A549 (cell line): ENCODE data around the gene RIN3.

ENCODE experiments used
- CTCF ChIP-seq: fragments of >200 bp; sonication (Bioruptor Twin); formaldehyde crosslinking; IDR thresholded peaks from 3 replicates; pipeline ENCODE4 v1.5.1; 2016
- GATA3 ChIP-seq: IDR thresholded peaks from 2 replicates; pipeline ENCODE4 v1.6.1; 2012; ENCODE audit warnings: borderline replicate concordance
- JUNB ChIP-seq: fragments of >200 bp; sonication (Bioruptor Twin); formaldehyde crosslinking; IDR thresholded peaks from 2 replicates; pipeline ENCODE4 v1.6.1; 2016
- POLR2A ChIP-seq: IDR thresholded peaks from 2 replicates; pipeline ENCODE4 v1.6.1; 2012; ENCODE audit warnings: mild to moderate bottlenecking, low read length
- ZFP36 ChIP-seq: fragments of 450-650 bp; IDR thresholded peaks from 2 replicates; pipeline ENCODE4 v1.6.1; 2014; ENCODE audit warnings: borderline replicate concordance; ENCODE audit not compliant: partially characterized antibody

- TF ChIP-seq JUNB (no peak), CTCF (no peak), POLR2A (no peak), ZFP36 (no peak), GATA3 (no peak)
Observed at GRCh38 chr14:92651106-92651757, 137.7 kb downstream of the RIN3 start.
